ENCODE measurements around the gene GPRIN1.

The GPRIN1 gene

GRCh38 chr5:176629853-176630680 is 20.1 kb upstream of the GPRIN1 start, which contains the start of the genes EIF4E1B and SNCB:
EIF4E1B (plus strand) TSS chr5:176630675; CDS start chr5:176642788, 12,113 bp downstream.
SNCB (minus strand) TSS chr5:176630534; CDS start chr5:176629654, 880 bp downstream.
- no peaks in the 10 kb centered on the region for H3K9me3 ChIP-seq (ENCODE audit: control insufficient read depth, insufficient read depth, low read length)
- peak within 1 kb of the TSS; percentile 72 for H3K4me3 ChIP-seq (ENCODE audit: low read length)
- H3K79me2 ChIP-seq (ENCODE audit: control insufficient read depth, low read length): no peaks in the 10 kb centered on the region
- H3K27ac ChIP-seq (ENCODE audit: low read depth, low read length): peak within 1 kb of the TSS; percentile 36
- peaks cover 91% of the 10 kb centered on the region for H3K4me1 ChIP-seq (ENCODE audit: control insufficient read depth, low read length)
- H4K20me1 ChIP-seq (ENCODE audit: control insufficient read depth, insufficient read depth, low read depth, low read length): no peaks in the 10 kb centered on the region
- TF ChIP-seq EZH2phosphoT487 (IDR thresholded peaks at IDR 0.05; ENCODE audit: borderline replicate concordance, low read length) (no peak; the same call in 1 of the 2 replicates), CTCF (IDR thresholded peaks at IDR 0.05; ENCODE audit: low read depth, low read length, poor library complexity, severe bottlenecking) (no peak)
- peaks cover 8% of the 10 kb centered on the region for H3K27me3 ChIP-seq (ENCODE audit: control insufficient read depth, low read length)
- H3K36me3 ChIP-seq (ENCODE audit: control insufficient read depth, low read length): no peaks in the 10 kb centered on the region
- 0 out of 2 replicates have a peak, but pooled peaks cover 7% of the 10 kb centered on the region for H3F3A ChIP-seq (ENCODE audit: control insufficient read depth, insufficient read depth)
- no peaks in the 10 kb centered on the region for H3K9me2 ChIP-seq (replicated peaks; ENCODE audit: control insufficient read depth, low read length)
- H3K4me2 ChIP-seq (ENCODE audit: low read length): peak within 1 kb of the TSS; percentile 75

- Histone ChIP-seq H3K4me2 (ENCODE audit: low read length) (peak overlapping the region; percentile 75), H3K36me3 (ENCODE audit: control insufficient read depth, low read length) (no peaks in the 10 kb centered on the region), H3K4me3 (ENCODE audit: low read length) (peak overlapping the region; percentile 72), H3K79me2 (ENCODE audit: control insufficient read depth, low read length) (no peaks in the 10 kb centered on the region), H3K27ac (ENCODE audit: low read depth, low read length) (no peak overlapping the region), H3K9me2 (replicated peaks; ENCODE audit: control insufficient read depth, low read length) (no peaks in the 10 kb centered on the region), H3K27me3 (ENCODE audit: control insufficient read depth, low read length) (peaks cover 8% of the 10 kb centered on the region), H3K4me1 (ENCODE audit: control insufficient read depth, low read length) (peaks cover 85% of the 10 kb centered on the region), H4K20me1 (ENCODE audit: control insufficient read depth, insufficient read depth, low read depth, low read length) (no peaks in the 10 kb centered on the region), H3K9me3 (ENCODE audit: control insufficient read depth, insufficient read depth, low read length) (no peaks in the 10 kb centered on the region), H3F3A (ENCODE audit: control insufficient read depth, insufficient read depth) (0 out of 2 replicates have a peak, but pooled peaks cover 7% of the 10 kb centered on the region)
- TF ChIP-seq CTCF (IDR thresholded peaks at IDR 0.05; ENCODE audit: low read depth, low read length, poor library complexity, severe bottlenecking) (no peak), EZH2phosphoT487 (IDR thresholded peaks at IDR 0.05; ENCODE audit: borderline replicate concordance, low read length) (no peak)
These were observed 19.4 kb upstream of the GPRIN1 start for GRCh38 chr5:176629317-176629852.

GRCh38 chr5:176628406-176629228 is 18.7 kb upstream of the GPRIN1 start:
- Histone ChIP-seq H3K9me3 (ENCODE audit: control insufficient read depth, insufficient read depth, low read length) (no peaks in the 10 kb centered on the region), H3K27ac (ENCODE audit: low read depth, low read length) (no peak overlapping the region), H3K27me3 (ENCODE audit: control insufficient read depth, low read length) (peaks cover 8% of the 10 kb centered on the region), H3K4me1 (ENCODE audit: control insufficient read depth, low read length) (peaks cover 77% of the 10 kb centered on the region), H3K4me2 (ENCODE audit: low read length) (peak overlapping the region; percentile 75), H3K9me2 (replicated peaks; ENCODE audit: control insufficient read depth, low read length) (no peaks in the 10 kb centered on the region), H3K36me3 (ENCODE audit: control insufficient read depth, low read length) (no peaks in the 10 kb centered on the region), H4K20me1 (ENCODE audit: control insufficient read depth, insufficient read depth, low read depth, low read length) (no peaks in the 10 kb centered on the region), H3F3A (ENCODE audit: control insufficient read depth, insufficient read depth) (0 out of 2 replicates have a peak, but pooled peaks cover 7% of the 10 kb centered on the region), H3K4me3 (ENCODE audit: low read length) (peak overlapping the region; percentile 22), H3K79me2 (ENCODE audit: control insufficient read depth, low read length) (no peaks in the 10 kb centered on the region)
- TF ChIP-seq EZH2phosphoT487 (IDR thresholded peaks at IDR 0.05; ENCODE audit: borderline replicate concordance, low read length): no peak
- no peak for TF ChIP-seq CTCF (IDR thresholded peaks at IDR 0.05; ENCODE audit: low read depth, low read length, poor library complexity, severe bottlenecking)

Data from DOHH2 (cell line).